Prostate gland (tissue), 2 donors: Measurements from ENCODE around the gene GFRA1. TPM values are rescaled to one million over a fixed set of nuclear protein-coding genes. Genes with fewer than 3 reads are reported as not detected.

ENCODE experiments used
- DNase-seq: peaks from one replicate; pipeline ENCODE4 v3.0.0-alpha.2; 2019; ENCODE audit warnings: low spot score
- H3K27ac ChIP-seq, 2 donors: fragments of 200-600 bp; sonication (generic); 2 replicates each; pipeline ENCODE4 v1.5.1; 2017 to 2019
- H3K27me3 ChIP-seq: fragments of 200-600 bp; sonication (generic); replicated peaks from 2 replicates; pipeline ENCODE4 v1.5.1; 2019; ENCODE audit not compliant: insufficient read depth
- H3K36me3 ChIP-seq, 2 donors: fragments of 200-600 bp; sonication (generic); 1 replicate in 1 of 2; 2 replicates in 1 of 2; pipeline versions ENCODE4 v1.5.1 to v1.8.1; 2017 to 2019
- H3K4me1 ChIP-seq: fragments of 200-600 bp; sonication (generic); replicated peaks from 2 replicates; pipeline ENCODE4 v1.5.1; 2019
- H3K4me3 ChIP-seq, 2 donors: fragments of 200-600 bp; sonication (generic); 2 replicates each; pipeline ENCODE4 v1.5.1; 2017 to 2019
- H3K9me3 ChIP-seq: fragments of 200-600 bp; sonication (generic); 2 replicates; pipeline ENCODE4 v1.5.1; 2017
- POLR2A ChIP-seq: fragments of 450-650 bp; IDR thresholded peaks from one replicate; pipeline ENCODE4 v1.6.1; 2016; ENCODE audit warnings: antibody characterized with exemption, mild to moderate bottlenecking
- POLR2AphosphoS5 ChIP-seq: sonication (generic); formaldehyde crosslinking; IDR thresholded peaks from one replicate; pipeline ENCODE4 v1.6.1; 2017; ENCODE audit warnings: antibody characterized with exemption
- WGBS: methylation state at CpG from one replicate; pipeline ENCODE4 v1.1.5; 2018; 5-methylcytosine and 5-hydroxymethylcytosine counted together
- intact Hi-C: fragments of 100-400 bp; cut with DNase I; formaldehyde crosslinking; loops from one replicate; pipeline ENCODE4 v1.14.2; 2022
- total RNA-seq, 2 donors: library from RNA; depleted of rRNA; stranded (reverse); fragments of >200 nt; gene quantifications; one replicate each; pipeline ENCODE4 v1.1.0, GENCODE V29; 2016
- TF ChIP-seq, protein P1 (sequence below), 4 experiments: fragments of 200-600 bp in 2 of 4; fragments of 450-650 bp in 2 of 4; sonication (generic) in 2 of 4; IDR thresholded peaks; 1 replicate in 3 of 4; 2 replicates in 1 of 4; pipeline ENCODE4 v1.5.1; 2016 to 2019; ENCODE audit warnings: antibody characterized with exemption in 4 of 4, mild to moderate bottlenecking in 2 of 4, moderate library complexity in 2 of 4

The GFRA1 gene
- total RNA-seq, 2 donors from 2014 or later = 5.1 to 14.5 TPM

DNA sequence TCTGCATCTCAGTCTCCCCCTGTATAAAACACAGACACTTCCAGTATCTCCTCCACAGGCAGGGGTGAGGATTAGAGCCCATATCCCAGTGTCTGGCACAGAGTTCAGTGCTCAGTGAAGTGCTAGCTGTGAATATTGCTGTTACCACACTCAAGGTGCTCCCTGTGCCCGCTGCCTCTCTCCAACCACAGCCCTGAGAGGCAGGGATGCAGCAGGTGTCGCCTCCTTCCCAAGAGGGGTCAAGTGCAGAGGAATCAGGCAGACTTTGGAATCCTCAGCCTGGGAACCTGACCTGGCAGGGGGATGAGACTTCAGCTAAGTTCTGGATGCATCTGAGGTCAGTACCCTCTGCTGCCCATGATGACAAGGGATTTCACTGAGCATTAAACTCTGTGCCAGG is 163.1 kb downstream of the GFRA1 start:
- Histone ChIP-seq H3K4me1 (no peaks in the 10 kb centered on the region), H3K27ac (no peak overlapping the region), H3K36me3 (no peaks in the 10 kb centered on the region), H3K9me3 (no peaks in the 10 kb centered on the region), H3K27me3 (peaks cover 6% of the 10 kb centered on the region), H3K4me3 (no peak overlapping the region)
- intact Hi-C loops = no loop called here
- 92% methylated on average over 2 of the region's 2 CpGs for WGBS
- no peak for DNase-seq
- no peak for TF ChIP-seq POLR2A
- TF ChIP-seq POLR2AphosphoS5 = no peak
- TF ChIP-seq, protein P1, sequence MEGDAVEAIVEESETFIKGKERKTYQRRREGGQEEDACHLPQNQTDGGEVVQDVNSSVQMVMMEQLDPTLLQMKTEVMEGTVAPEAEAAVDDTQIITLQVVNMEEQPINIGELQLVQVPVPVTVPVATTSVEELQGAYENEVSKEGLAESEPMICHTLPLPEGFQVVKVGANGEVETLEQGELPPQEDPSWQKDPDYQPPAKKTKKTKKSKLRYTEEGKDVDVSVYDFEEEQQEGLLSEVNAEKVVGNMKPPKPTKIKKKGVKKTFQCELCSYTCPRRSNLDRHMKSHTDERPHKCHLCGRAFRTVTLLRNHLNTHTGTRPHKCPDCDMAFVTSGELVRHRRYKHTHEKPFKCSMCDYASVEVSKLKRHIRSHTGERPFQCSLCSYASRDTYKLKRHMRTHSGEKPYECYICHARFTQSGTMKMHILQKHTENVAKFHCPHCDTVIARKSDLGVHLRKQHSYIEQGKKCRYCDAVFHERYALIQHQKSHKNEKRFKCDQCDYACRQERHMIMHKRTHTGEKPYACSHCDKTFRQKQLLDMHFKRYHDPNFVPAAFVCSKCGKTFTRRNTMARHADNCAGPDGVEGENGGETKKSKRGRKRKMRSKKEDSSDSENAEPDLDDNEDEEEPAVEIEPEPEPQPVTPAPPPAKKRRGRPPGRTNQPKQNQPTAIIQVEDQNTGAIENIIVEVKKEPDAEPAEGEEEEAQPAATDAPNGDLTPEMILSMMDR (IDR thresholded peaks at IDR 0.05) = no peak

DNA sequence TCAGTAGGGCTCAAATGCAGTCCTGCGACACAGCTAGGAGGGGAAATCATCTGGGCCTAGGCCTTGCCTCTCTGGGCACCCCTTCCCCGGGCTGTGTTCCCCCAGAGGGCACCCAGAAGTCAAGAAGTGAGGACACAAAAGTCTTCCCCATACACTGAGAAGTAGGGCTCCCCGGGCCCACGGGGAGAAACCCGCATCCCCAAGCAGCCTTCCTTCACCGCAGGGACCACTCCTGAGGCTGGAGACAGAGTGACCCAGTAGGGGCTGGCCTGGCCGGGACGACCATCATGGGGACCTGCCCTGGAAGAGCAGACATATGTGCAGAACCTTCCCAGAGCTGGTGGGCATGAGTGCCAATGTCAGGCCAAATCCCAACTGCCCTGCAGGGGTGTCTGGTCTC is 163.5 kb downstream of the GFRA1 start:
- DNase-seq = no peak
- 89% methylated on average over 6 of the region's 8 CpGs for WGBS

DNA sequence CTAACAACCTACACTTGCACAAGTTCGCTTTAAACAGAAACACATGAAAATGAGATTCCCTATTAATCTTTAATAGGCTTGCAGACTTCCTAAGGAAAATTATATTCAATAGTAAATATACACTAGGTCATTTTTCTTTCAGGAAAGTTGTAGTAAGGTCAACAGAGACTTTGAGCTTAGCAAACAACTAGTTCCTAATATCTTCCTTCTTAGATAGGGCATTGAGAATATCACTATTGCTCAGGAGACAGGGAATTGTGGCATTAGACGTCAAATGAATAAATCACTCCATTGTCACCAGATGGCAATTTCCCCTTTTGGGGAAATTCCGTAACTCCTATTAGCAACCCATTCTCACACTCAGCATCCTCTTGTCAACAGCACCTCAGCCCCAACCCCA is 164.9 kb downstream of the GFRA1 start:
- no peaks in the 10 kb centered on the region for H3K4me1 ChIP-seq
- H3K27me3 ChIP-seq = peaks cover 9% of the 10 kb centered on the region
- no peak overlapping the region for H3K4me3 ChIP-seq
- no peaks in the 10 kb centered on the region for H3K36me3 ChIP-seq
- TF ChIP-seq, protein P1 (IDR thresholded peaks at IDR 0.05) = no peak
- H3K9me3 ChIP-seq = no peaks in the 10 kb centered on the region
- intact Hi-C loops = no loop called here
- 71% methylated on average over 3 of the region's 3 CpGs for WGBS
- DNase-seq = no peak
- H3K27ac ChIP-seq = no peak overlapping the region

More for the DNA sequence above, 163.5 kb downstream of the GFRA1 start:
- Histone ChIP-seq H3K9me3 (no peaks in the 10 kb centered on the region), H3K4me1 (no peaks in the 10 kb centered on the region), H3K27me3 (peaks cover 6% of the 10 kb centered on the region), H3K27ac (no peak overlapping the region), H3K4me3 (no peak overlapping the region), H3K36me3 (no peaks in the 10 kb centered on the region)
- intact Hi-C loops = no loop called here
- TF ChIP-seq POLR2A (no peak), POLR2AphosphoS5 (no peak)
- TF ChIP-seq, protein P1 (IDR thresholded peaks at IDR 0.05) = no peak

DNA sequence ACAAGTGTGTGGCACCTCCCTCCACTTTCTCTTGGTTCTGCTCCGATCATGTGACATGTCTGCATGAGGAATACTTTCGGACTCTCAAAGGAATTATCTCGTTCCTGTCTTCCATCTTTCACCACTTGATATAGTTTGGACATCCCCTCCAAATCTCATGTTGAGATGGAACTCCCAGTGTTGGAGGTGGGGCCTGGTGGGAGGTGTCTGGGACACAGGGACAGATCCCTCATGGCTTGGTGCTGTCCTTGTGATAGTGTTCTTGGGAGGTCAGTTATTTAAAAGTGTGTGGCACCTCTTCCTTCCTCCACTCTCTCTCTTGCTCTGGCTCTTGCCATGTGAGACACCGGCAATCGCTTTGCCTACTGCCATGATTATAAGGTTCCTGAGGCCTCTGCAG is 166.4 kb downstream of the GFRA1 start:
- no peak overlapping the region for H3K27ac ChIP-seq
- 97% methylated on average over 5 of the region's 5 CpGs for WGBS
- no peaks in the 10 kb centered on the region for H3K4me1 ChIP-seq
- no peaks in the 10 kb centered on the region for H3K36me3 ChIP-seq
- TF ChIP-seq POLR2A (no peak), POLR2AphosphoS5 (no peak)
- TF ChIP-seq, protein P1 (IDR thresholded peaks at IDR 0.05) = no peak
- H3K9me3 ChIP-seq = no peaks in the 10 kb centered on the region
- no peak overlapping the region for H3K4me3 ChIP-seq
- intact Hi-C loops = no loop called here
- H3K27me3 ChIP-seq = peaks cover 6% of the 10 kb centered on the region
- no peak for DNase-seq

DNA sequence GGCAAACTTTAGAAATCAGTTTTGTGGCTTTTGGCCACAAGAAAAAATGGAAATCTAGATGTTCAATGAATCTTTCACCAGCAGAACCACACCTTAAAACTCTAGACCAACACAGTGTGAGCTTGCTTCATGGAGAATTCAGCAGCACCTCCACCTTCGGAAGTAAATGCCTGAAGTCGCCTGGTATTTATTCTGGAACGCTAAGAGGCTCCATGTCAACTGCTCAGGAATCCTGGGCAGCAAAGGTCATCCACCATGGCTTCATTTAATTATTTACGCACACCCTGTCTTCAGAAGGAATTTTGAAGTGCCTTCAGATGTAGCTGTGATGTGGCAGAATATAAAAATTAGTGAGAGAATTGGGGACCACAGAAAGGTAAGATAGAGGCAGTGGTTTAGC is 167.7 kb downstream of the GFRA1 start:
- intact Hi-C loops = no loop called here
- H3K36me3 ChIP-seq = no peaks in the 10 kb centered on the region
- H3K9me3 ChIP-seq = no peaks in the 10 kb centered on the region
- DNase-seq = no peak
- no peak overlapping the region for H3K4me3 ChIP-seq
- no peak for TF ChIP-seq POLR2AphosphoS5
- TF ChIP-seq POLR2A = no peak
- no peaks in the 10 kb centered on the region for H3K4me1 ChIP-seq
- H3K27ac ChIP-seq = no peak overlapping the region
- H3K27me3 ChIP-seq = peaks cover 10% of the 10 kb centered on the region
- 94% methylated on average over 4 of the region's 4 CpGs for WGBS
